HuH-7 (cell line): ENCODE data around the gene ARHGAP12.
"Not testable (repeated sequence)": the region's sequence is repeated elsewhere in the genome, so short reads cannot be mapped to it uniquely, and the experiment has no call there.

Source experiments
- DNase-seq: peaks from one replicate; pipeline ENCODE4 v3.0.0; 2011; ENCODE audit warnings: low spot score

Gene ARHGAP12, protein sequence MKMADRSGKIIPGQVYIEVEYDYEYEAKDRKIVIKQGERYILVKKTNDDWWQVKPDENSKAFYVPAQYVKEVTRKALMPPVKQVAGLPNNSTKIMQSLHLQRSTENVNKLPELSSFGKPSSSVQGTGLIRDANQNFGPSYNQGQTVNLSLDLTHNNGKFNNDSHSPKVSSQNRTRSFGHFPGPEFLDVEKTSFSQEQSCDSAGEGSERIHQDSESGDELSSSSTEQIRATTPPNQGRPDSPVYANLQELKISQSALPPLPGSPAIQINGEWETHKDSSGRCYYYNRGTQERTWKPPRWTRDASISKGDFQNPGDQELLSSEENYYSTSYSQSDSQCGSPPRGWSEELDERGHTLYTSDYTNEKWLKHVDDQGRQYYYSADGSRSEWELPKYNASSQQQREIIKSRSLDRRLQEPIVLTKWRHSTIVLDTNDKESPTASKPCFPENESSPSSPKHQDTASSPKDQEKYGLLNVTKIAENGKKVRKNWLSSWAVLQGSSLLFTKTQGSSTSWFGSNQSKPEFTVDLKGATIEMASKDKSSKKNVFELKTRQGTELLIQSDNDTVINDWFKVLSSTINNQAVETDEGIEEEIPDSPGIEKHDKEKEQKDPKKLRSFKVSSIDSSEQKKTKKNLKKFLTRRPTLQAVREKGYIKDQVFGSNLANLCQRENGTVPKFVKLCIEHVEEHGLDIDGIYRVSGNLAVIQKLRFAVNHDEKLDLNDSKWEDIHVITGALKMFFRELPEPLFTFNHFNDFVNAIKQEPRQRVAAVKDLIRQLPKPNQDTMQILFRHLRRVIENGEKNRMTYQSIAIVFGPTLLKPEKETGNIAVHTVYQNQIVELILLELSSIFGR

DNA sequence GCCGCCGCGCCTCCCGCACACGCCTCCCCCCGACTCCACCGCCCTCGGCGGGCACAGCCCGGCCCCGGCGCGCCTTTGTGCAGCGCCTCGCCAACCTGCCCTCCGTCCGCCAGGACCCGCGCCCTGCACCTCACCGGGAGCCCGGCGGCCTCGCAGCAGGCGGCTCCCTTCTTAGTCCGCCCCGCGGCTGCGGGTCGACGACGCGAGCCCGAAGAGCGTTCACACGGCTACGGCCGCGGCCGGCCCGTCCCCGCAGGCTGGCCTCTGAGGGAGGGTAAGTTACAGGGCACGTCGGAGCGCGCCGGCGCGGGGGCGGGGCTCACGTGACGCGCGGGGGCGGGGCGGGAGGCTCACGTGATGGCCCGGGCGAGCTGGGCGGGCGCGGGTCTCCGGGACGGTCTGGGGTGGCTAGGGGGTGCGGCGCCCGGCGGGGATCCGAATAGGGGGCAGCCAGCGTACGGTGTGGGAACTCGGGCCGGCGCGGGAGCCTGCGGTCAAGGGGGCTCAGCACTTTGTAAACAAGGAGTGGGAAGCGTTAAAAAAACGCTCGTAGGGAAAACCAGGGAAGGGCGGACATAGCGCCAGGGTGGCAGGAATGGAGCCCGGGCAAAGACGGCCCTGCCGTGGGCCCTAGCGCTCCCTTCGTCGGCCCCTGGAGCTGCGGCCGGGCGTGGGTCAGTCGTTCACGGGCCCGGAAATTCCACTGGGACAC, at the start of gene ARHGAP12:
Gene ARHGAP12 (minus strand): TSS at position 283 of the 712 bp plus-strand sequence. CDS start 19,976 bp downstream, outside the sequence.
- peak; percentile 79 for DNase-seq

DNA sequence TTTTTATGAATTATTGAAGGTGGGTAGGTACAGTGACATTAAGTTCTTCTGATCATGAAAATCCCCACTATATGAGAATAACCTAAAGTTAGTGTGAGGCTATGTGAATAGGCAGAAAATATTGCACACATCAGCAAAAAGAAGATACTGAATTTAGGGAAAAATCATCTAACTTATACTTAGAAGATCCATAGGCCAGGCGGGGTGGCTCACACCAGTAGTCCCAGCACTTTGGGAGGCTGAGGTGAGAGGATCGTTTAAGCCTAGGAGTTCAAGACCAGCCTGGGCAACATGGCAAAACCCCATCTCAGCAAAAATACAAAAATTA, 49.5 kb upstream of the ARHGAP12 start:
- no peak for DNase-seq

DNA sequence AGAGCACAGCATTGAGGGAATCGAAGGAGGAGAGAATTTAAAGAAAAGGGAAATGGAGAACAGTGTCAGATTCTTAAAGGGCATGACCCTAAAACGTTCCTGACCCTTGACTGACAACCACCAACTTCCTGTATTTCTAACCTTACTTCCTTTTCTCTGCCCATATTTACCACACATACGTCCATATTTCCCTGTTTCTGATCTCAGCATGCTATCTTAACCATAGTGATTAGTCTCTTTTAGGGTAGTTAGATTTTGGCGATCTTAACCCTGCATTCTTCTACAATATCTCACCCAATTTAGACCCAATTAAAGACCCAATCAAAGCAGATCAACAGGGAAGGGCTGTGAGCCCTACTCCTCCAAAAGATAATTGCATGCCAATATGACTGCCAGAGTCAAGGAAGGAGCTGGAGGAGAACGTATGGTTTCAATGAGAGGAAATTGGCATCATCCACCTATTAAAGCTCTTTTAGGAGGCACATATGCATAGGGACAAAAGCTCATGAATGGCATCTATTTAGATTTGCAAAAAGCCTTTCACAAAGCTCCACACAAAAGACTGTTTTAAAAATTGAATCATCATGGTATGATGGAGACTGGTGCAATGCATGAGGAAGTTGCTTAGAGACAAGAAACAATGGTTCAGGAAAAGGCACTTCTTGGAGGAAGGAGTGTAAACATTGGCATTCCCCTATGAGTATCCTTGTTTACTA, 49.0 kb upstream of the ARHGAP12 start:
- DNase-seq: no peak

DNA sequence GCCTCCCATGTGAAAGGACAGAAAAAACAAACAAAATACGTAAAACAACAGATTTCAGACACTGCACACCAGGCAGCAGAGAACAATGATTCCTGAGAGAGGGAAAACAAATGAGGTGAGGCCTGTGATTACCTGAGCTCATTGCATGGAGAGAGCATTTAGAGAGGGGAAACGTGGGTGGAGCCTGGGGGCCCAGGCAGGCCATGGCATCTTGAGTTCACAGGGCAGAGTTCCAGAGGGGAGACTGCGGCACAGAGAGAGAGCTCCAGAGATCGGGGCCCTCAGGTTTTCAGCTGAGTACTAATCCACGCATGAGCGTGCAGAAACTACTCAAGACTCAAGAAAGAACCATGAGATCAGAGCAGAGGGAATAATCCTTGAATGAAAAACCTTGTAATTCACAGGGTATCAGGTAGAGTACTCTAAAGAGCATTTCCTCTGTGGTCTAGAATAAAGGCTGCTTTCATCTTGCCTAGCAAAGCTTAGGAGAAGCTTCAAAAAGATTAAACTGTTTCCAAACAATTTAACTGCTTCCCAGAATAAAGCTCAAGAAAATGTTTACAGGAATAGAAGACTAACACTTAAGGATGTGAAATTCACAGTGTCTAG, 46.6 kb upstream of the ARHGAP12 start:
- no peak for DNase-seq

DNA sequence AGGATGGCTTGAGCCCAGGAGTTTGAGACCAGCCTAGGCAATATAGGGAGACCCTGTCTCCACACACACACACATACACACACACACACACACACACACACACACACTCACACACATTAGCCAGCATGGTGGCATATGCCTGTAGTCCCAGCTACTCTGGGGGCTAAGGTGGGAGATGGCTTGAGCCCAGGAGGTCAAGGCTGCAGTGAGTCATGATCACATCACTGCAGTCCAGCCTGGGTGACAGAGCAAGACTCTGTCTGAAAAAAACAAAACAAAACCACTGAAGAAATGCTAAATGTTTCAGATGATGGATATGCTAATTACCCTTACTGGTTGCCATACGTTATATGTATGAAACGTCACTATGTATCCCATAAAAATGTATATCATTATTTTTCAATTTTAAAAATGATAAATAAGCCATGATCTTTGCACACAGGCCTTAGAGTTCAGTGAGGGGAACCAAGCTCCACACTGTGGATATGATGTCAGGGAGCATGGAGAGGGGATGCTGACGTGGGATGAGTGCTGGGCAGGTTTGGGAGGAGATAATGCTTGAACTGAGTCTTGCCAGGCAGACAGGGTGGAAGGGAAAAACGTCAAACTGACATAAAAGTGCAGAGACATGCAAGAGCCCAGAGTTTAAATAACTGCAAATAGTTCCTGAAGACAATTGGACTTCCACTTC, 45.9 kb upstream of the ARHGAP12 start:
- no peak for DNase-seq

DNA sequence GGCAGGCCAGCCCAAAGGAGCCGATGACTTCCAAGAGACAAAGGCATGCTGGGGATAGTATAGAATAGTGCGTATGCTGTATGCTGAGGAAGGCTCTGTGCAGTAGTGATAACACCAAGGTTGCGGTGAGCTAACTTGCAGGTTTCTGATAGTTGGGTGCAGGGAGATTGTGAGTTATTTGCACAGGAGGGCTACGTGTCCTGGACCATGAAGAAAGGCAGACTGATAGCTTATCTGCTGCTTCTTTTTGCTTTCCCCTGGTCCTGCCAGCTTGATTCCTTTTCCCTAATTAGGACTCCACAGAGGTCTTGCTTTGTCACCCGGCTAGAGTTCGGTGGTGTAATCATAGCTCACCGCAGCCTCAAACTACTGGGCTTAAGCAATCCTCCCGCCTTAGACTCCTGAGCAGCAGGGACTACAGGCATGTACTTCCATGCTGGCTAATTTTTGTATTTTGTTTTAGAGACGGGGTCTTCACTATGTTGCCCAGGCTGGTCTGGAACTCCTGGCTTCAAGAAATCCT, 43.9 kb upstream of the ARHGAP12 start:
- no peak for DNase-seq

DNA sequence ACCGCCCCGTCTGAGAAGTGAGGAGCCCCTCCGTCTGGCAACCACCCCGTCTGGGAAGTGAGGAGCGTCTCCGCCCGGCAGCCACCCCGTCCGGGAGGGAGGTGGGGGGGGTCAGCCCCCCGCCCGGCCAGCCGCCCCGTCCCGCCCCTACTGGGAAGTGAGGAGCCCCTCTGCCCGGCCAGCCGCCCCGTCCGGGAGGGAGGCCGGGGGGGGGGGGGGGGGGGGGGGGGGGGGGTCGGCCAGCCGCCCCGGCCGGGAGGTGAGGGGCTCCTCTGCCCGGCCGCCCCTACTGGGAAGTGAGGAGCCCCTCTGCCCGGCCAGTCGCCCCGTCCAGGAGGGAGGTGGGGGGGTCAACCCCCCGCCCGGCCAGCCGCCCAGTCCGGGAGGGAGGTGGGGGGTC, 41.2 kb upstream of the ARHGAP12 start:
- DNase-seq: not testable (repeated sequence)

DNA sequence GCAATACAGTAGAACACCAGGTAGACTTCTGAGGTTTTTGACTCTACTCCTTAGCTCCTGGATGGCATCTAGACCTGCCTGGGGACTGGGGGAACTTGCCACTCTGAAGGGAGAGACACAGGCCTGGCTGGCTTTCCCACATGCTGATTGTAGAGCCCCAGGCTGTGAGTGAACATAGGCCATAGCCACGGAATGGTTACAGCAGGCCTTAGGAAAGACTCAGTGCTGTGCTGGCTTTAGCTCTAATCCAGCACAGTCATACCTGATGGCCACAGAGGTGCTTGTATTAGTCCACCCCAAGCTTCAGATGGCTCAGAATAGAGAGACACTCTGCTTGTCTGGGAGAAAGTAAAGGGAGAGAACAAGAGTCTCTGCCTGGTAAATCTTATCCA, 35.0 kb upstream of the ARHGAP12 start:
- no peak for DNase-seq

DNA sequence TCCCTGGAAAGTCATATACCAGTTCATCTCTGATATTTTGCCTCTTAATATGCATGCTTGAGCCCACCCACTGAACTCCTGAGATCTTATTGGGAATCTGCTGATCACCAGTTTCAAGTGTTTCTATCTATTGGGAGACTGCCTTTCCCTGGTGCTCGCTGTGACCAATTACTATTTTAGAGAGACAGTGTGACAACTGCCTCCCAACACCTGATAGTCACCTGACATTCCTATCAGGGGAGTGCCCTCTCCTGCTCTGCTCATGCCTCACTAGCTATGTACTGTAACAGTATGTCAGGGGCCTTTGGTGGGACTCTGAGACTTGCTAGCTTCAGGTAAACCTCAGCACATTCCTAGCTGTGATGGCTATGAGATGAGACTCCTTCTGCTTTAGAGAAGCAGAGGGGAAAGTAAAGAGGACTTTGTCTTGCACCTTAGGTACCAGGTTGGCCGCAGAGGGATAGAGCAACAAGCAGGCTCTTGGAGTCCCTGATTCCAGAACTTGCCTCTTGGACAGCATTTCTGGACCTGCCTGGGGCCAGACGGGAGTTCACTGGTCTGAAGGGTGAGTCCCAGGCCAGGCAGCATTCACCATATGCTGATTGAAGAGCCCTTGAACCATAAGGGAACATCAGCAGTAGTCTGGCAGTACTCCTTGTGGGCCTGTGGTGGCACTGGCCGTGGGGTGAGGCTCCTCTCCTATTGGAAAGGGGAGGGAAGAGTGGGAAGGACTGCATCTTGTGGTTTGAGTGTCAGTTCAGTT, 34.4 kb upstream of the ARHGAP12 start:
- DNase-seq: no peak

DNA sequence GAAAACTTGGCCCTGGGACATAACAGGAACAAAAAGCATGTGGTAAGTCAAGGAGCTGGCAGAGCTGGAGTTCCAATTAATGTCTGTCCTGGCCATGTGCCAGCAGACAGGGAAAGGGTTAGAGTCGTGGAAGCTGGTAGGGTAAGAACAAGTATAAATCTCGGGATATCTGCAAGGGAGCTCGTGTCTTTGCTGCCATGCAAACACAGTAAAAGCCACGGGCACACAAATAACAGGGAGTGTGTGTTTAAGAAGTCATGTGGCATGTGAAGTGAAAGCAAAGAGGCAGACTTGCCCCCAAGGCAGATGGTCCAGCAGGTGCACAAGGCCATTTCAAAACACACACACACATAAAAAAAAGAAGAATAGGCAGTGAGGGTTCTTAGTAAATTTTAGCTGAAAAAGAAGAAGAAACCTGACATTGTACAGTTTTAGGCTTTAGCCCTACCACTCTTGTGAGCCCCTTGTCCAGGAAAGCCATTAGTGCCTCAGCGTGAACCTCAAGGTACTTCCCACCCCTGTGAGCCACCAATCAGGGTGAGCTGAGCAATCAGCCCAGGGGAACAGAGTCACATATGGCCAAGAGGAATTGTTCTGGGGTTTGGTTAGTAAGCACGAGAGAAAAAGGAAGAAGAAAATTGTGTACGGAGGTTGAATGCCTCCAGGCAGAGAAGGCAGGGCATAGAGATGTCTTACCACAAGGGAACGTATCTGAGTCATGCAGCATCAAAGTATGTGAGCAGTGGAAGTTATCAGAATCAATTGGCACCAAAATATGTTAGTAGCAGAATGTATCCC, 32.8 kb upstream of the ARHGAP12 start:
- no peak for DNase-seq

DNA sequence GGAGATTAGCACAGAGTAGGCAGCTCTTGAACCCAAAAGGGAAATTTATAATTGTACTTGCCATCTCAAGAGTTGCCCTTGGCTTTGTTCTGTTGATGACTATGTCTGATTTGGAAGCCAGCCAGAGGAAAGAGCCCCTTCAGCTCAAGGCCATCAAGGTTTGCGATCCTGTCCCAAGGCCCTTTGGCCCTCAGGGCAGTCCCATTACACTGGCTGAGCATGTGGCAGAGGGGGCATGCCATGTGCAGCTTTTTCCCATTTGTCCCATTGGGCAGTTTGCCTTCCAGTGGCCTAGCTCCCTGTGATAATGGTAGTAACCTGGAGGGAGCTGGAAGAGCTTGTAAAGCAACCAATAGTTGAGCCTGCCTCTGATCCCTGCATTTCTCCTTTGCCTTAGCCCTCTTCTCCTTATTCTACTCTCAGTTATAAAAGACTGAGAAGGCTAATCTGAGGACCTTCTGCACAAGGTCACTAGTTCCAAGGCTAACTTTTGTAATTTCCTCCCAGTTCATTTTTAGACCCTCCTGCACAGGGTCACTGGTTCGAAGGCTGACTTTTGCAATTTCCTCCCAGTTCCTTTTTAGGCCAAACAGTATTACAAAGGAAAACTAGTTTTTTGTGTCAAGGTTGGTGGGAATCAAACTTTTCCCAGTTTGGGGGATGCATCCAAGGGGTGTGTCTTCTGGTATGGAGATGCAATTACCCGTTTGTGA, 31.0 kb upstream of the ARHGAP12 start:
- DNase-seq: no peak

DNA sequence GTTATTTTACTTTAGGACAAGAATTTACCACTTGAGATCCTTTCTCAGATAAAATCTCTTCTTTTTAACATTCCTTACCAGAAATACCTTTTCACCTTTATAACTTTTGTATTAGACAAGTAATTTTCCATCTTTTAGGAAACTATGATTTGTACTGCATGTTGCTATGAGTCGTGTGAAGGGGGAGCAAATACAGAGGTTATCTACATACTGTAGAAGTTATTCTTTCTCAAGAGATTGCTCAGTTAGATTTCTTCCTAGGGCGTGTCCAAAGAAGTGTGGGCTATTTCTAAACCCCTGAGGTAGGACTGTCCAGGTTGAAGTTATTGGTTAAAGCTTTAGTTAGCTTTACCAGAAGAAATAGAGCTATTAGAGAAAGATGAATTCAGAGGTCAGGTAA, 30.2 kb upstream of the ARHGAP12 start:
- DNase-seq: no peak

DNA sequence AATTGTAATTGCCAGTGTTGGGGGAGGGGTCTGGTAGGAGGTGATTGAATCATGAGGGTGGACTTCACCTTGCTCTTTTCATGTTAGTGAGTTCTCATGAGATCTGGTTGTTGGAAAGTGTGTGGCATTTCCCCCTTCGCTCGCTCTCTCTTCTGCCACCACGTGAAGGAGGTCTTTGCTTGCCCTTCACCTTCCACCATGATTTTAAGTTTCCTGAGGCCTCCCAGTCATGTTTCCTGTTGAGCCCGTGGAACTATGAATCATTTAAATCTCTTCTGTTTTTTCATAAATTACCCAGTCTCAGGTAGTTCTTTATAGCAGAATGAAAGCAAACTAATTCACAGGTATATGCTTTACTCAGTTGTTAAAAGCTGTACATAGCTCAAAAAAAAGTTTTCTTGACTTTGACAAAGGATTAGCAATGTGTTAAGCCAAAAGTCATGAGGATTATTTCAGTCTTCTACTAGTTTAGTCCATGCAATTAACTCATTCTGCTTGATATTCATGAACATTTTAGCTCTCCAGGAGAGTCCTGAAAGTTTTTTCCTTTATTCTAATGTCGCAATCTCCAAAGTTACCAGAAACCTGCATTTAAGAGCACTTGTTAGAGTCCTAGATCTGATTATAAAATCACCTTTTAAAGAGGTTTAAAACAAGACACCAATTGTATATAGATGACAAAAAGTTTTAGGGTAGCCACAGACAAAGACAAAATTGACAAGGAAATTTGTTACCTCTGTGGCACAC, 27.7 kb upstream of the ARHGAP12 start:
- DNase-seq: no peak

DNA sequence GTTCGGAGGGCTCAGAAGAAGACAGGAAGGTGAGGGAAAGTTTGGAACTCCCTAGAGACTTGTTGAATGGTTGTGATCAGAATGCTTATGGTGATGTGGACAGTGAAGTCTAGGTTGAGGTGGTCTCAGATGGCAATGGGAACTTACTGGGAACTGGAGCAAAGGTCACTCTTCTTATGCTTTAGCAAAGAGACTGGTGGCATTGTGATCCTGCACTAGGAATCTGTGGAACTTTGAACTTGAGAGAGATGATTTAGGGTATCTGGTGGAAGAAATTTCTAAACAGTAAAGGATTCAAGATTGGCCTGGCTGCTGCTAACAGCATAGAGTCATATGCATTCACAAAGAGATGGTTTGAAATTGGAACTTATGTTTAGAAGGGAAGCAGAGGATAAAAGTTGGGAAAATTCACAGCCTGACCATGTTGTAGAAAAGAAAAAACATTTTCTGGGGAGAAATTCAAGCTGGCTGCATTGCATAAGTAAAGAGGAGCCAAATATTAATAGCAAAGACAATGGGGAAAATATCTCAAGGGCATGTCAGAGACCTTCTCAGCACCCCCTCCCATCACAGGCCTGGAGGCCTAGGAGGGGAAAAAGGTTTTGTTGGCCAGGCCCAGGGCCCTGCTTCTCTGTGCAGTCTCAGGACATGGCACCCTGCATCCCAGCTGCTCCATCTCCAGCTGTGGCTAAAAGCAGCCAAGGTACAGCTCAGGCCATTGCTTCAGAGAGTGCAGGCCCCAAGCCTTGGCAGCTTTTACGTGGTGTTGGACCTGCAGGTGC, 26.0 kb upstream of the ARHGAP12 start:
- no peak for DNase-seq

DNA sequence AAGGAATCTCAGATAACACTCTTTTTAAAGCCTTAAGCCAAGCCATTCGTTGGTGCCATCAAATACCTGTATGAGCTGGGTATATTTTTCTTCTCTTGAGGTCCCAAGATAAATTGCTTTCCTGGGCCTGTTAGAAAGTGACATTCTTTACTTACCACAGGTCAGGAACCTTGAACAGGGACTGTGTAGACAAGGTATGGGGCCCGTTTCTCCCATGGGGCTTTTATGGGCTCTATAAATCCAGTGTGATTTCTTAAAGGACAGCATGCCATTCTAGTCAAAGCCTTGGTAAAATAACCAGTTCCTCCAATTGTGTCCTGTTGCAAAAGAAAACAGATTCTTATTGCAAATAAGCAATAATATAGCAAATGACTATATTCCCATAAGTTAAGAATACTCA, 24.8 kb upstream of the ARHGAP12 start:
- no peak for DNase-seq

DNA sequence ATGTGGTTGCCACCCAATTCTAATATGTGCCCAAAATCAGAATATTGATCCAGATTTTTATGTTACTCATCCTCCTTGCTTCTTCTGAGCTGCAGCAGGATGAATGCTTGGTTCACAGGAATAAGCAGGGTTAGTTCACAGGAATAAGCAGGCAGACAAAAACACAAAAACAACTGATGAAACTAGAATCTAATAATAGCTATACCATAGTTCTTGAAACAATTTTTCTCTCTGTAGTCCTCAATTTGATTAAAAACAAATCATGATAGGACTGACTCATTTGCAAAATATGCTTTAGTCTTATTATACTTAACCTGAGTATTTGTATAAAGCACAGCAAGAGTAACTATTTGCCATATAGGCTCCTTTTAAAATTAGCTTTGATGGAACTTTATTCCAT, 24.4 kb upstream of the ARHGAP12 start:
- no peak for DNase-seq

DNA sequence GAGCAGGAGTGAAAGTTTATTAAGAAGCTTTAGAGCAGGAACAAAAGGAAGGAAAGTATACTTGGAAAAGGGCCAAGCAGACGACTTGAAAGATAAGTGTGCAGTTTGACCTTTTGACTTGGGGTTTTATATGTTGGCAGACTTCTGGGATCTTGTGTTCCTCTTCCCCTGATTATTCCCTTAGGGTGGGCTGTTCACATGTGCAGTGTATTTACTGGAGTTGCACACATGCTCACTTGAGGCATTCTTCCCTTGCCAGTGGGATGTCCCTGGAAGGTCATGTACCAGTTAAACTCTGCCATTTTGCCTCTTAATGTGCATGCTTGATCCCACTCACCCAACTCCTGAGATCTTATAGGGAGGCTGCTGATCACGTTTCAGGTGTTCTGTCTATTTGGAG, 23.4 kb upstream of the ARHGAP12 start:
- DNase-seq: no peak
